Stimulated activated CD8-positive, alpha-beta memory T cell treated with anti-CD3 and anti-CD28 coated beads, Interleukin-4, amount 100 ng/mL, for 4 hours (primary cell): Measurements from ENCODE around the gene PTP4A1.
A peak's percentile ranks its signal among the peaks of the same experiment; 100 is the strongest.

Source experiments
- DNase-seq, 2 donors: peaks; one replicate each; pipeline ENCODE4 v3.0.0-alpha.2; 2020; ENCODE audit warnings: low read depth in 2 of 2, low spot score in 1 of 2

Gene PTP4A1

GRCh38 chr6:63554782-63555181 lies 17.5 kb upstream of the PTP4A1 start:
- DNase-seq = no peak

DNA sequence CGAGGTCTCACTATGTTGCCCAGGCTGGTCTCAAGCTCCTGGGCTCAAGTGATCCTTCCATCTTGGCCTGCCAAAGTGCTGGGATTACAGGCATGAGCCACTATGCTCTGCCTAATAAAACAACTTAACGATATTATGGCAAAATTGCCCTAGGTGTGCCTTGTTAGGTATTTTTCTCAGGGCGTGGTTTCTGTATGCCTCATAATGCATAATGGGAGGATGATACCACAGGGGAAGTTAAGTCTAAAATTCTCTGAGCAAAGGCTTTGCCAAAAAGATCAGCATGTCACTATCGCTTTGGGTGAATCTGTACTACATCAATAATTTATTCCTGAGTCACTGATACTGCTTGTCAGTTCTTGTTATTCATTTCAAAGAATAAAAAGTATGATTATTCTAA lies 15.9 kb upstream of the PTP4A1 start:
- DNase-seq = no peak

DNA sequence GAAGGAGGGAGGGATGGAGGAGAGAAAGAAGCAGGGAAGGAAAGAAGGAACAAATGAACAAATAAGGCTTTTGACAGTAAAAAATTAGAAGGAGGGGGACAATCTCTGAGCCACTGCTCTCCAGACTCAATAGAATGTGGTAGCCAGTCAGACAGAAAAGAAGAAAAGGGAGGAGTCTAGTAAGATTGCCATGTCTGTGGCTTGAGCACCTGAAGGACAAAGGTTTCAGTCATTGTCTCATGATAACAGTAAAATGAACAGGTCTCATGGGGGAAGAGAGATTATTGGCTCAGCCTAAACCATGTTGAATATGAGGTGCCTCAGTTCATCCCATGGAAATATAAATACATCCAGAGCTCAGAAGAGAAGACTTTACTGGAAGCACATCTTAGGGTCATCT lies 14.0 kb upstream of the PTP4A1 start:
- no peak for DNase-seq

DNA sequence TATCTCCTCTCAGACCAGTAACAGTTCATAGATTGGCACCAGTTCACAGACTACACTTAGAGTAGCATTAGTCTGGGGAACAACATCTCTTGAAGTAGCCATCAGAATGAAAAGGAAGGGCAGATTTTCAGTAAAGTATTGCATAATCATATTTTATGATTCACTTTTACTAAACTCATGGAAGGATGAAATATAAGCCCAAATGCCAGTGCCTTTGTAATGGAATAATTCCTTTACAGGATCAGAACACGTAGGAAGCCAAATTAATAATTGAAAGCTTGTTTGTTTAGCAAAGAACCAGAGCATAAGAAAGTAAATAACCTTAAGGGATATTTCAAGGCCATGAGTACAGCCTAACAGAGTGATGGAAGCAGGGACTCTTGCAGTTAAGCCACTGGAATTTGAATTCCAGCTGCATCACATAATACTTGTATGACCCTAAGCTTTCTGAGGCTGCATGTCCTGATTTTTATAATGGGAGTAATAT lies 11.4 kb upstream of the PTP4A1 start:
- no peak for DNase-seq

DNA sequence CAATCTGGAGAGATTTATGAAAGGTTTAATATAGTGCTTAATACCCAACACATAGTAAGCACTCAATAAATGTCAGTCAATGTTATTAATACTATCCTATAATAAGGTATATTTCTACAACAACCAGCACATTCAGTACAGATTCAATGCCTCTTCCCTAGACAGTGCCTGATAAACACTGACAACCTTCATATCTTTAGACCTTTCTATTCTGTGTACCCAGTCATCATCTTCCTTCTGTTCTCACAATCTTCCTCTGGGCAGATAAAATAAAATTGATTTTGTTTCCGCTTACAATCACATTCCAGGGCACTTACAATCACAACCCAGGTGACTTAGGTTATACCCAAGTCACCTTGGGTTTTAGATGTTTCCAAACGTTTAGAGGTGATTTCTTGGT lies 11.0 kb upstream of the PTP4A1 start:
- no peak for DNase-seq

DNA sequence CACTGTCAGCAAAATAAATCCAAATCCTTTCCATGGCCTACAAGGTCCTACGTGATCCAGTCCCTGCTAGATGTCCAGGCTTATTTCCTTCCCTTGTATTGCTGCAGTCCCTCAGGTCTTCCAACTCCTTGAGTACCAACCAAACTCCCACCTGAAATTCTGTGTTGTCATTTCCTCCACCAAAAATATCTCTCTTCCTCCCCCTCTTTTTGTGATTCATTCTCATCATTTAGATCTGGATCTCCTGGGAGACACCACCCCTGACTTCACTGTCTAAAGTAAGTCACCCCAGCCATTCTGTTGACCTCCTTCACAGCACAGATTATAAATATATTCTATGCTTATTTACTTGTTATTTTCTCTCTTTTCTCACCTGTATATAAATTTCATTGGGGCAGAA lies 9.0 kb upstream of the PTP4A1 start:
- no peak for DNase-seq

GRCh38 chr6:63565058-63565726 lies 7.1 kb upstream of the PTP4A1 start:
- DNase-seq = no peak

DNA sequence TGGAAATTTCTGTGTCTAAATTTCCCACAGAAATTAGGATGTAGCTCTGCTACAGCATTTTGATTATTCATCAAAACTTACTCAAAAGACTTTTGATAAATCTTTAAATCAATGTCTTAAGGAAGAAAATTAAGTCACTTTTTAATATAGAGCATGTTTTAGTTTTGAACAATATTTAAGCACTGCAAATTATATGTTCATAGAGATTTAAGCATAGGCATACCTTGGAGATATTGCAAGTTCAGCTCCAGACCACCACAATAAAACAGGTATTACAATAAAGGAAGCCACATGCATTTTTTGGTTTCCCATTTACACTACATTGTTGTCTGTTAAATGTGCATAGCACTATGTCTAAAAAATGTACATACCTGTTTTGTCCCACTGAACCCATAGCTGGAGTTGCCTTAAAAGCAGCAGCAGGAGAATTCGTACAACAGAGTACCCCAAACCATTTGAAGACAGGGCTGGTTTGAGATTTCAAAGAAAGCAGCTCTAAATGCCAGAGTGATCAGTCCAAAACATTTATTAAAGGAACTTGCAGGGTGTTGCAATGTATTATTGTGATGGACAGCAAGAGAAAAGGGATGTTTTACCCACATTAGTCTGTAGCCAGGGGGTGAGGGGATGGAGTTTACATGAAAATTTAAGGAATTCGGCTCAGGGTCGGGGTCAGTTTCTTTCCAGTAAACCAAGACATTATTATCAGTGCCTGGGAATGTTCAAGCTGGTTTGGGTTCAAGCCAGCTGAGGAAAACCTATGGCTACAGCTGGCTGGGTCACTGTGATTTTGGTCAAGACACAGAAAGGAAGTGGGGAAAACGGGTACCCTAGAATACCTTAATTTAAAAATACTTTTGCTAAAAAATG lies 6.3 kb upstream of the PTP4A1 start:
- DNase-seq = no peak

- no peak for DNase-seq
These were observed 4.3 kb upstream of the PTP4A1 start for GRCh38 chr6:63567966-63568365.

DNA sequence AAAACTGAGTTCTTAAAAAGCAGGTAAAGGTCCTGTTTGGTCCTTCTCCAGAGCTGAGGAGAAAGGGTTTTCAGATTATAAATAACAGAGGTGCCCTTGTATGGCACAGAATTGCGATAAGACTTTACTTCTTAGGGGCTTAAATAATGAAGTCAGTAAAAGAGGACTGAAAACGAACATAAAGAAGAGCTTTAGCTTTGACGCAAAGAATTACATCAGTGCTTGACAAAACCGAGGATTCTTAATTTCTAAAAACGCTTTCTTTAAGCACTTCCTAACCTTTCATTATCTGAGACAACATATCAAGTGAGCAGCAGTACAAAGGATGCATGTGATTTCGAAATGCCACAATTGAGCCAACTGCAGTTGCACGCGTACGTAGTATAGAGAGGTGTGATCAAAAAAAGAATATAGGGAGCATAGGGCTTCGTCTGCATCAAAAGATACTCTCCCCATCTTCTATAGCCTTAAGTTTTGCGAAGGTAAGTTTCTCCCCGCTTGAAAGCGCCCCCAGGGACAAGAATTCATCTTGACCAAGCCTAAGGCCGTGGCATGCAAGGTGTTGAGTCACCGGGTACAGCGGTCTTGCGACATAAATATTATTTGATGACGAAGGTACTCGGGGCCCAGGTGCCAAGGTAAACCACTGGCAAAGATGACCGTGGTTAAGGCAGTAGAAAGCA lies 778 bp upstream of the PTP4A1 start:
- no peak for DNase-seq

GRCh38 chr6:63572747-63573075 lies 431 bp downstream of the PTP4A1 start:
- peak in 1 of 2 donors; percentile 1 for DNase-seq

GRCh38 chr6:63573076-63573898 lies 1.0 kb downstream of the PTP4A1 start:
- peak; percentile 32 to 36 for DNase-seq

DNA sequence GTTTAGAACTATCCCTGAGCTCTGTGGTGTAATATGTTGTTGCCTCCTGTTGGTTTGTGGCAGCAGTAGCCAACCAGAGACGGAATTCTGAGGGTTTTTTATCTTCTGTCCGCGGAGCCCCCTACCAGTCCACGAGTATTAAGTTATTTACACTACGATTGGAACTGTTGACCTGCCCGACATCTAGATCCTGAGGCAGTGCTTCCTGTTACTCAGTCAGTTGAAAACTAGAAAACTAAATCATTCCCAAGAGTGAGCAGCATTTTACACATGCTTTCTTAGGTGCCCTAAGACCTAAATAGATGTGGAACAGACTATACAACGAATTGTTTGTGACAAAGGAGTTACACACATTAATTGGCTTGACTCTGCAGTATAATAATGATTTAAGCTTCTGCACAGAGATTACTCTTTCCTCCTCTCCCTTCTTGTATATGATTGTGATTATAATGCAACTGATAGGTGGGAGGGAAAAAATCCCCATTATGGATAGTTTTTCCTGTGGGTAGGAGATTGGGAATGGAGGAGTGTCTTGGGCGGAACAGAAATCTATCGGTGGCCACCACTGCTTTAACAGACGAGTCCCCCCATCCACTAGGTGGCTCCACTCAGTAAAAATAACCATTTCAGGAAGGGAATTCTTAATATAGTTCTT lies 1.7 kb downstream of the PTP4A1 start:
- peak; percentile 3 to 7 for DNase-seq

DNA sequence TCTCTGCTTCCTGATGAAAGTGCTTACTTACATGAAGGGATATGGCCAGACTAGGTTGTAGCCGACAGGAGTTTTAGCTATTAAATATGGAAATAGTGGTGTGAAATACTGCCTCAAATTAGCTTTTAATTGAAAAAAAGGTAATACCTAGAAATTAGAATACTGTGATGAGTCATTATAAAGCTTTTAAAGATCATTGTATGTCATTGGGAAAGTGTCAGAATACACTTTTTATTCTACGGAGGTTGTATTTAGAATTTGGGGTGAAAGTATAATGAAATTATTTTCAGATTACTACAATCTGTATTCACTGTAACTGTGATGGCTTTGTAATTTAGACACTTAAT lies 2.2 kb downstream of the PTP4A1 start:
- DNase-seq = no peak

- no peak for DNase-seq
These were observed 4.0 kb downstream of the PTP4A1 start for GRCh38 chr6:63576147-63576772.

DNA sequence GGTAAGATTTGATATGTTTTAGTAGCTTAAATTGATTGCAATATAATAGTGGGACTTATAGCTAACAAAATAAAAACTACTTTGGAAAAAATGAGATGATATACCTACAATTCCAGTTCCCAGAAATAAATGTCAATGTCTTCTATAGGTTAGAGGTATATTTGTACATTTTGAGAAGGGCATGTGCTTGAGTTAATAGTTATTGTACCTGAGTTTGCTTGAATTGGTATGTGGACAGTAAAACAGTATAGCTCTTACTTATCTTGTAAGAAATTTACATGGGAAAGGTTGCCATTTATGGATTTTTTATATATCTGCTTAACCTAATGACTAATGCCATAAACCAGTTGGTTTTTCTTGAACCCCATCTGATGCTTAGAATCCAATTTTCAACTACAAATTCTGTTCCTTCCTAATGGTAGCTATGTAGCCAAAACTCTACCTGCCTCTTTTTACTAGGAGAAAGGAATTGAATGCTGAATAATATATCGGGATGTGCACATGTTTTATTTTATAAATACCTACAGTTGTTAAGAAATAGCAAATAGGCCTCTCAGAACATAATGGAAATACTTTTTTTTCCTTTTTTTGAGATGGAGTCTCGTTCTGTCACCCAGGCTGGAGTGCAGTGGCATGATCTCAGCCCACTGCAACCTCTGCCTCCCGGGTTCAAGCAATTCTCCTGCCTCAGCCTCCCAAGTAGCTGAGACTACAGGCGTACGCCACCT lies 4.9 kb downstream of the PTP4A1 start:
- DNase-seq = no peak

DNA sequence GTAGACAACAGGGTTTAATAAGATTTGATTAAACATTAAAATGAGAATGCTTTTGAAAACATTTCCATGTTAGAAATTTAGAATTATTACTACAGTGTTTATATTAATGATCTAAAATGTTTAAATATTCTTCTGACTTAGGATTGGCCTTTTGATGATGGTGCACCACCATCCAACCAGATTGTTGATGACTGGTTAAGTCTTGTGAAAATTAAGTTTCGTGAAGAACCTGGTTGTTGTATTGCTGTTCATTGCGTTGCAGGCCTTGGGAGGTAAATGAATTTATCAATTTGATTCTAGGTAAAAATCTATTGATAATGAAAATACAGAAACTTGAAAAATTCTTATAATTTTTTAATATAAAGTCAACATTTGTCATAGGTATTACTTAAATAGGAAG lies 6.5 kb downstream of the PTP4A1 start:
- no peak for DNase-seq

GRCh38 chr6:63579937-63580703 lies 7.8 kb downstream of the PTP4A1 start:
- no peak for DNase-seq

DNA sequence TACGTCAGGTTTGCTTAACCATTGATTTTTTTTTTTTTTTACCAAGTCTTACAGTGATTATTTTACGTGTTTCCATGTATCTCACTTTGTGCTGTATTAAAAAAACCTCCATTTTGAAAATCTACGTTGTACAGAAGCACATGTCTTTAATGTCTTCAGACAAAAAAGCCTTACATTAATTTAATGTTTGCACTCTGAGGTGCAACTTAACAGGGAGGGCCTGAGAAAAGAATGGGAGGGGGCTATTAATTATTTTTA lies 8.4 kb downstream of the PTP4A1 start:
- DNase-seq = no peak
